OCI-LY1 (cell line): ENCODE measurements around the gene ZIC1.

Experiments
- EZH2 ChIP-seq: fragments of 200-600 bp; sonication (generic), shearing (Covaris generic); IDR thresholded peaks from 2 replicates; pipeline ENCODE4 v1.8.0; 2017; ENCODE audit warnings: borderline replicate concordance, mixed run types, mild to moderate bottlenecking, antibody characterized with exemption, low read length, moderate library complexity, mixed read lengths
- TF ChIP-seq, protein P1 (sequence below): fragments of 200-600 bp; sonication (generic), shearing (Covaris generic); IDR thresholded peaks from 2 replicates; pipeline ENCODE4 v1.5.1; 2017; ENCODE audit warnings: mild to moderate bottlenecking, antibody characterized with exemption, low read length, moderate library complexity, mixed read lengths

- TF ChIP-seq, protein P1, sequence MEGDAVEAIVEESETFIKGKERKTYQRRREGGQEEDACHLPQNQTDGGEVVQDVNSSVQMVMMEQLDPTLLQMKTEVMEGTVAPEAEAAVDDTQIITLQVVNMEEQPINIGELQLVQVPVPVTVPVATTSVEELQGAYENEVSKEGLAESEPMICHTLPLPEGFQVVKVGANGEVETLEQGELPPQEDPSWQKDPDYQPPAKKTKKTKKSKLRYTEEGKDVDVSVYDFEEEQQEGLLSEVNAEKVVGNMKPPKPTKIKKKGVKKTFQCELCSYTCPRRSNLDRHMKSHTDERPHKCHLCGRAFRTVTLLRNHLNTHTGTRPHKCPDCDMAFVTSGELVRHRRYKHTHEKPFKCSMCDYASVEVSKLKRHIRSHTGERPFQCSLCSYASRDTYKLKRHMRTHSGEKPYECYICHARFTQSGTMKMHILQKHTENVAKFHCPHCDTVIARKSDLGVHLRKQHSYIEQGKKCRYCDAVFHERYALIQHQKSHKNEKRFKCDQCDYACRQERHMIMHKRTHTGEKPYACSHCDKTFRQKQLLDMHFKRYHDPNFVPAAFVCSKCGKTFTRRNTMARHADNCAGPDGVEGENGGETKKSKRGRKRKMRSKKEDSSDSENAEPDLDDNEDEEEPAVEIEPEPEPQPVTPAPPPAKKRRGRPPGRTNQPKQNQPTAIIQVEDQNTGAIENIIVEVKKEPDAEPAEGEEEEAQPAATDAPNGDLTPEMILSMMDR, result no peak
- no peak for TF ChIP-seq EZH2
These were observed 15.8 kb upstream of the ZIC1 start for GRCh38 chr3:147393261-147393942.
